Activated CD4-positive, alpha-beta T cell treated with anti-CD3 and anti-CD28 coated beads, Interleukin-2, amount 10 ng/mL, durations not matched to agents 7 days and 5 days (primary cell): ENCODE measurements around the gene GPR68. TPM values are rescaled to one million over a fixed set of nuclear protein-coding genes. Genes with fewer than 3 reads are reported as not detected.
A peak's percentile ranks its signal among the peaks of the same experiment; 100 is the strongest.

Experiments used
- CTCF ChIA-PET: fragments of 350-600 bp; sonication (Branson Sonifier 250); formaldehyde crosslinking; loops from one replicate; lab custom pipeline; 2021; ENCODE audit warnings: antibody characterized with exemption; lab: Charles Lee
- POLR2A ChIA-PET: fragments of 350-600 bp; sonication (Branson Sonifier 250); formaldehyde crosslinking; loops from one replicate; lab custom pipeline; 2021; ENCODE audit warnings: antibody characterized with exemption; lab: Charles Lee
- DNase-seq: peaks from one replicate; pipeline ENCODE4 v3.0.0-alpha.2; 2020
- H3K27ac Mint-ChIP-seq: one replicate; pipeline ENCODE4 v1.8.0; 2021; ENCODE audit warnings: mild to moderate bottlenecking, moderate library complexity, mixed read lengths
- H3K27me3 Mint-ChIP-seq: one replicate; pipeline ENCODE4 v1.8.0; 2021; ENCODE audit warnings: mixed read lengths
- H3K36me3 Mint-ChIP-seq: one replicate; pipeline ENCODE4 v1.8.0; 2021; ENCODE audit warnings: low read depth, mixed read lengths
- H3K4me1 Mint-ChIP-seq: one replicate; pipeline ENCODE4 v1.8.0; 2021; ENCODE audit warnings: mixed read lengths
- H3K4me3 Mint-ChIP-seq: one replicate; pipeline ENCODE4 v1.8.0; 2021; ENCODE audit warnings: mild to moderate bottlenecking, moderate library complexity, mixed read lengths
- H3K9me3 Mint-ChIP-seq: one replicate; pipeline ENCODE4 v1.8.0; 2021; ENCODE audit warnings: mixed read lengths
- total RNA-seq, 2 experiments: library from RNA; stranded (reverse); gene quantifications; one replicate each; pipeline ENCODE4 v1.2.3, GENCODE V29; 2021

GPR68 gene
- total RNA-seq, 2 experiments from 2014 or later, result 32.7 to 33.0 TPM

DNA sequence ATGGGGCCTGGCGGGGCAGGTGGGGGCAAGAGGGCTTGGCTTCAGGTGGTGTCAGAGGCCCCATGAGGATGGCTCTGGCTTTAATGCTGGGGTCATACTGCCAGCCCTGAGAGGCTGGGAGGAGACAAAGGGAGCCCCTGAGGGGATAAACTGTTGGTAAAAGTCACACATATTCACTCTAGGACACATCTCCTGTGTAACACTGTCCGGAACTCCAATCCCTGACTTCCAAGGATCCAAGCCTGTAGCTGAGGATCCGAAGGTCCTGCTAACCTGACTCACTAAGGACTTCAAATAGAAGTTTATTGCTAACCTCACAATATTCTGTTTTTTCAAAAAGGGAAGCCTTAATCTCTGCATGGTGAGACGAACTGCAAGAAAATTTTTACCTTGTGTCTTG lies 39.2 kb upstream of the GPR68 start:
- H3K27me3 Mint-ChIP-seq, result no peaks in the 10 kb centered on the region
- peaks cover 78% of the 10 kb centered on the region for H3K36me3 Mint-ChIP-seq
- no peaks in the 10 kb centered on the region for H3K9me3 Mint-ChIP-seq
- ChIA-PET POLR2A (no interaction called here), CTCF (interaction anchor here (14.7 kb wide), 1 partner anchor 108 kb away, joined by 101 read pairs; no protein-coding TSS in a partner anchor)
- no peak for DNase-seq
- H3K4me1 Mint-ChIP-seq, result peaks cover 34% of the 10 kb centered on the region
- no peak overlapping the region for H3K4me3 Mint-ChIP-seq
- H3K27ac Mint-ChIP-seq, result peak overlapping the region; percentile 64

DNA sequence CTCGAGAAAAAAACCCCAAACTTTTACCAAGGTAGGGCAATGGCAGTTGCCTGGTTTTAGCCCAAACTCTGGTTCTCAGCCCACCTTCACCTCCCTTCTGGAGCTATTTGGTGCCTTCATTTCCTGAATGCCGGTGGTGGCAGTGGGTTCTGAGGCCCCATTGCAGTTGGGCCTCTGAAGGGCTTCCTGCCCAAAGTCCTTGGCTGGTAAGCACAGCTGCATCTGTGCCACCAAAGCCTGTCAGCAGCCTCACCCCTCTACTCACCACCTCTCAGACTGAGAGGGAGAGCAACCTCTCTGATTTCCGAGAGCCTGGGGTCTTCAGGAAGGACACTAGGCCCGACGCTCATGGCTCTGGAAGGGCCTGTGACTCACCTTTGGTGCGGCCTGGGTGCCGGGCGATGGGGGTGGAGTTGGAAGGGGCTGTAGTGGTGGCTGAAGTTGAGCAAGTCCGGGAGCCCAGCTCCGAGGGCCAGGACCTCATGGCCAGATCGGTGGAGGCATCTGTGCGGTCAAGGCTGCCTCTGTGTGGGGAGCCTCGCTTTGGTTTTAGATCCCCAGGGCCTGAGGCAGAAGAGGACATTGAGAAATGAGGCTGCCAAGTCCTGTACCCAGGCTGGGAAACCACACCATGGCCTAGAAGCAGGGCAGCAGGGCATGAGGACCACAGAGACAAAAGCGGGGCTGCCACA lies 38.6 kb upstream of the GPR68 start:
- ChIA-PET POLR2A (no interaction called here), CTCF (interaction anchor here (1.0 to 14.7 kb wide), 2 partner anchors 11 to 108 kb away, joined by 3 to 101 read pairs; no protein-coding TSS in a partner anchor)
- Mint-ChIP-seq H3K27me3 (no peaks in the 10 kb centered on the region), H3K36me3 (peaks cover 78% of the 10 kb centered on the region), H3K4me1 (peaks cover 33% of the 10 kb centered on the region), H3K4me3 (no peak overlapping the region), H3K27ac (peak overlapping the region; percentile 64), H3K9me3 (no peaks in the 10 kb centered on the region)
- DNase-seq, result no peak

GRCh38 chr14:91281346-91281745 lies 36.8 kb upstream of the GPR68 start:
- Mint-ChIP-seq H3K36me3 (peaks cover 84% of the 10 kb centered on the region), H3K4me3 (no peak overlapping the region), H3K4me1 (peaks cover 25% of the 10 kb centered on the region), H3K27ac (no peak overlapping the region), H3K27me3 (no peaks in the 10 kb centered on the region), H3K9me3 (no peaks in the 10 kb centered on the region)
- CTCF ChIA-PET, result interaction anchor here (0.7 to 14.7 kb wide), 7 partner anchors 9 to 106 kb away, joined by 3 to 101 read pairs (median 3); partner anchors contain the start of gene GPR68
- no peak for DNase-seq
- POLR2A ChIA-PET, result no interaction called here

GRCh38 chr14:91280129-91280528 lies 35.6 kb upstream of the GPR68 start:
- DNase-seq, result no peak
- Mint-ChIP-seq H3K4me3 (no peak overlapping the region), H3K27me3 (no peaks in the 10 kb centered on the region), H3K27ac (no peak overlapping the region), H3K9me3 (no peaks in the 10 kb centered on the region), H3K4me1 (peaks cover 15% of the 10 kb centered on the region), H3K36me3 (peaks cover 77% of the 10 kb centered on the region)
- POLR2A ChIA-PET, result no interaction called here
- CTCF ChIA-PET, result interaction anchor here (1.0 to 14.7 kb wide), 4 partner anchors 13 to 105 kb away, joined by 3 to 101 read pairs (median 6); partner anchors contain the start of gene GPR68

- no peak for DNase-seq
- Mint-ChIP-seq H3K4me3 (no peak overlapping the region), H3K27me3 (no peaks in the 10 kb centered on the region), H3K9me3 (no peaks in the 10 kb centered on the region), H3K27ac (no peak overlapping the region), H3K36me3 (peaks cover 79% of the 10 kb centered on the region), H3K4me1 (peaks cover 12% of the 10 kb centered on the region)
- ChIA-PET POLR2A (no interaction called here), CTCF (interaction anchor here (0.9 to 14.7 kb wide), 3 partner anchors 38 to 104 kb away, joined by 3 to 101 read pairs (median 3); no protein-coding TSS in a partner anchor)
Measured at GRCh38 chr14:91279354-91279753, 34.9 kb upstream of the GPR68 start.

DNA sequence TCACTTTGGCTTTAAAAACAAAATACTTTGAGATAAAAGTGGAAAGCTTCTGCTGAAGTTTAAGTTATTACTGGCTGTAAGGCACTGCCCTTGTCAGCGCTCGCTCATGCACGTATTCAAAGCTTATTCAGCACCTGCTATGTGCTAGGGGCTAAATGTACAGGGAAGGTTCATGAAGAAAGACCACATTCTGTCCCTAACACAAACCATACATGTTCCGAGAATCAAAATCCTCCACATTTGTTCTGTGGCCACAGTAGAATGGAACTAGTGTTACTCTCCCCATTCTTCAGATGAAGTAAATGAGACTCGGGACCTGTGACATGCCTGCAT lies 33.8 kb upstream of the GPR68 start:
- CTCF ChIA-PET, result interaction anchor here (0.5 to 14.7 kb wide), 8 partner anchors 14 to 122 kb away, joined by 3 to 101 read pairs (median 4); no protein-coding TSS in a partner anchor
- DNase-seq, result no peak
- Mint-ChIP-seq H3K27ac (no peak overlapping the region), H3K27me3 (no peaks in the 10 kb centered on the region), H3K4me3 (no peak overlapping the region), H3K36me3 (peaks cover 74% of the 10 kb centered on the region), H3K4me1 (peaks cover 8% of the 10 kb centered on the region), H3K9me3 (no peaks in the 10 kb centered on the region)
- POLR2A ChIA-PET, result no interaction called here

- H3K9me3 Mint-ChIP-seq, result no peaks in the 10 kb centered on the region
- ChIA-PET POLR2A (no interaction called here), CTCF (interaction anchor here (1.0 to 14.7 kb wide), 7 partner anchors 13 to 102 kb away, joined by 3 to 101 read pairs (median 3); no protein-coding TSS in a partner anchor)
- peaks cover 3% of the 10 kb centered on the region for H3K4me1 Mint-ChIP-seq
- peaks cover 68% of the 10 kb centered on the region for H3K36me3 Mint-ChIP-seq
- DNase-seq, result no peak
- peak overlapping the region; percentile 71 for H3K27ac Mint-ChIP-seq
- no peaks in the 10 kb centered on the region for H3K27me3 Mint-ChIP-seq
- no peak overlapping the region for H3K4me3 Mint-ChIP-seq
Measured at GRCh38 chr14:91277546-91278382, 33.3 kb upstream of the GPR68 start.

GRCh38 chr14:91274796-91275195 lies 30.3 kb upstream of the GPR68 start:
- CTCF ChIA-PET, result interaction anchor here (0.9 to 1.0 kb wide), 3 partner anchors 14 to 102 kb away, joined by 3 read pairs; no protein-coding TSS in a partner anchor
- peaks cover 56% of the 10 kb centered on the region for H3K36me3 Mint-ChIP-seq

GRCh38 chr14:91273885-91274273 lies 29.4 kb upstream of the GPR68 start:
- Mint-ChIP-seq H3K4me1 (peaks cover 7% of the 10 kb centered on the region), H3K36me3 (peaks cover 58% of the 10 kb centered on the region), H3K27ac (no peak overlapping the region), H3K4me3 (no peak overlapping the region), H3K9me3 (no peaks in the 10 kb centered on the region), H3K27me3 (no peaks in the 10 kb centered on the region)
- POLR2A ChIA-PET, result no interaction called here
- no peak for DNase-seq
- CTCF ChIA-PET, result interaction anchor here (0.6 kb wide), 1 partner anchor 89 kb away, joined by 3 read pairs; no protein-coding TSS in a partner anchor

More at GRCh38 chr14:91274796-91275195, 30.3 kb upstream of the GPR68 start:
- Mint-ChIP-seq H3K27me3 (no peaks in the 10 kb centered on the region), H3K4me3 (no peak overlapping the region), H3K4me1 (peaks cover 2% of the 10 kb centered on the region), H3K27ac (peak overlapping the region; percentile 50), H3K9me3 (no peaks in the 10 kb centered on the region)
- no peak for DNase-seq
- POLR2A ChIA-PET, result no interaction called here

GRCh38 chr14:91273273-91273884 lies 28.9 kb upstream of the GPR68 start:
- no peak for DNase-seq
- no peaks in the 10 kb centered on the region for H3K9me3 Mint-ChIP-seq
- no peak overlapping the region for H3K4me3 Mint-ChIP-seq
- POLR2A ChIA-PET, result no interaction called here
- H3K4me1 Mint-ChIP-seq, result peaks cover 7% of the 10 kb centered on the region
- CTCF ChIA-PET, result interaction anchor here (0.6 to 2.4 kb wide), 2 partner anchors 88 to 96 kb away, joined by 3 to 7 read pairs; no protein-coding TSS in a partner anchor
- H3K27me3 Mint-ChIP-seq, result no peaks in the 10 kb centered on the region
- no peak overlapping the region for H3K27ac Mint-ChIP-seq
- H3K36me3 Mint-ChIP-seq, result peaks cover 58% of the 10 kb centered on the region

GRCh38 chr14:91272341-91273272 lies 28.1 kb upstream of the GPR68 start:
- Mint-ChIP-seq H3K36me3 (peaks cover 61% of the 10 kb centered on the region), H3K4me3 (no peak overlapping the region), H3K27ac (no peak overlapping the region), H3K9me3 (no peaks in the 10 kb centered on the region), H3K4me1 (peaks cover 11% of the 10 kb centered on the region), H3K27me3 (no peaks in the 10 kb centered on the region)
- no peak for DNase-seq
- POLR2A ChIA-PET, result no interaction called here
- CTCF ChIA-PET, result interaction anchor here (0.9 to 2.4 kb wide), 3 partner anchors 10 to 95 kb away, joined by 3 to 7 read pairs (median 4); no protein-coding TSS in a partner anchor
